Erythroblast (primary cell): ENCODE data around the gene PIEZO2.

ENCODE experiments used
- GATA1 ChIP-seq: IDR thresholded peaks from 2 replicates; pipeline ENCODE4 v1.6.1; 2011; ENCODE audit warnings: low read depth, mild to moderate bottlenecking, control low read depth, low read length, moderate library complexity
- POLR2A ChIP-seq: IDR thresholded peaks from 2 replicates; pipeline ENCODE4 v1.6.1; 2011; ENCODE audit warnings: mild to moderate bottlenecking, low read length

- no peak for TF ChIP-seq POLR2A
- TF ChIP-seq GATA1 = no peak
Observed at GRCh38 chr18:10748641-10749040, 400.7 kb downstream of the PIEZO2 start.
